Tibial artery (tissue), 4 donors: Measurements from ENCODE around the gene NBEAL1.
"Not testable (repeated sequence)": the region's sequence is repeated elsewhere in the genome, so short reads cannot be mapped to it uniquely, and the experiment has no call there.

Source experiments
- DNase-seq, 2 donors: peaks; one replicate each; pipeline ENCODE4 v3.0.0-alpha.2; 2019
- H3K27ac ChIP-seq, 2 donors: fragments of 200-600 bp; sonication (generic) in 1 of 2; 1 replicate in 1 of 2; 2 replicates in 1 of 2; pipeline ENCODE4 v1.5.1; 2018 to 2019; ENCODE audit warnings: mild to moderate bottlenecking in 1 of 2
- H3K27me3 ChIP-seq, 2 donors: fragments of 200-600 bp; sonication (generic) in 1 of 2; one replicate each; pipeline versions ENCODE4 v1.5.1 to v1.6.0; 2016 to 2019
- H3K36me3 ChIP-seq, 3 donors: fragments of 200-600 bp; sonication (generic) in 2 of 3; one replicate each; pipeline ENCODE4 v1.5.1; 2016 to 2019; ENCODE audit warnings: mild to moderate bottlenecking in 2 of 3
- H3K4me1 ChIP-seq, 4 donors: fragments of 200-600 bp; sonication (generic) in 2 of 4; 1 replicate in 3 of 4; 2 replicates in 1 of 4; pipeline ENCODE4 v1.5.1; 2016 to 2019
- H3K4me3 ChIP-seq, 2 donors: fragments of 200-600 bp; sonication (generic) in 1 of 2; 1 replicate in 1 of 2; 2 replicates in 1 of 2; pipeline ENCODE4 v1.5.1; 2018 to 2019; ENCODE audit warnings: mild to moderate bottlenecking in 2 of 2
- H3K9me3 ChIP-seq, 3 donors: fragments of 200-600 bp; sonication (generic) in 1 of 3; one replicate each; pipeline ENCODE4 v1.5.1; 2016 to 2019
- intact Hi-C: fragments of 100-400 bp; cut with DNase I; formaldehyde crosslinking; loops from one replicate; pipeline ENCODE4 v1.15.0; 2023; ENCODE audit warnings: low total_unique reads
- TF ChIP-seq, protein P1 (sequence below), 2 experiments: fragments of 200-600 bp in 1 of 2; fragments of 450-650 bp in 1 of 2; IDR thresholded peaks; one replicate each; pipeline ENCODE4 v1.5.1; 2017 to 2019; ENCODE audit warnings: antibody characterized with exemption in 2 of 2, mild to moderate bottlenecking in 1 of 2, moderate library complexity in 1 of 2

Gene NBEAL1

GRCh38 chr2:203059567-203060240, 45.0 kb downstream of the NBEAL1 start:
- intact Hi-C loops, result no loop called here
- Histone ChIP-seq H3K9me3 (no peaks in the 10 kb centered on the region), H3K27me3 (no peaks in the 10 kb centered on the region), H3K36me3 (peaks cover 52 to 77% (median 62%) of the 10 kb centered on the region in 3 donors), H3K27ac (no peak overlapping the region), H3K4me3 (no peak overlapping the region), H3K4me1 (peaks cover 0 to 13% (median 0%) of the 10 kb centered on the region in 4 donors)
- TF ChIP-seq, protein P1, sequence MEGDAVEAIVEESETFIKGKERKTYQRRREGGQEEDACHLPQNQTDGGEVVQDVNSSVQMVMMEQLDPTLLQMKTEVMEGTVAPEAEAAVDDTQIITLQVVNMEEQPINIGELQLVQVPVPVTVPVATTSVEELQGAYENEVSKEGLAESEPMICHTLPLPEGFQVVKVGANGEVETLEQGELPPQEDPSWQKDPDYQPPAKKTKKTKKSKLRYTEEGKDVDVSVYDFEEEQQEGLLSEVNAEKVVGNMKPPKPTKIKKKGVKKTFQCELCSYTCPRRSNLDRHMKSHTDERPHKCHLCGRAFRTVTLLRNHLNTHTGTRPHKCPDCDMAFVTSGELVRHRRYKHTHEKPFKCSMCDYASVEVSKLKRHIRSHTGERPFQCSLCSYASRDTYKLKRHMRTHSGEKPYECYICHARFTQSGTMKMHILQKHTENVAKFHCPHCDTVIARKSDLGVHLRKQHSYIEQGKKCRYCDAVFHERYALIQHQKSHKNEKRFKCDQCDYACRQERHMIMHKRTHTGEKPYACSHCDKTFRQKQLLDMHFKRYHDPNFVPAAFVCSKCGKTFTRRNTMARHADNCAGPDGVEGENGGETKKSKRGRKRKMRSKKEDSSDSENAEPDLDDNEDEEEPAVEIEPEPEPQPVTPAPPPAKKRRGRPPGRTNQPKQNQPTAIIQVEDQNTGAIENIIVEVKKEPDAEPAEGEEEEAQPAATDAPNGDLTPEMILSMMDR (IDR thresholded peaks at IDR 0.05), result no peak
- no peak for DNase-seq

DNA sequence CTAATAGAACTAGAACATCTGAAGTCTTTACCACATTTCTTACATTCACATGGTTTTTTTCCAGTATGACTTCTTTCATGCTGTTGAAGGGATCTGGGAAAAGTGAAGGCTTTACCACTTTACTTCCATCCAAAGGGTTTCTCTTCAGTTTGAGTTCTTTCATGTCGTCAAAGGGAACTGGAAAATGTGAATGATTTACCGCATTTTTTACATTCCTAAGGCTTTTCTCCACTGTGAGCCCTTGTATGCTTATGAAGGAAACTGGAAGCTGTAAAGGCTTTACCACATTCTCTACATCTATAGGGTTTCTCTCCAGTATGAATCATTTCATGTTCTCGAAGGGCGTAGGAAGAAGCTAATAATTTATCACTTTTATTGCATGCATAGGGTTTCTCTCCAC, 46.7 kb downstream of the NBEAL1 start:
- peaks cover 0 to 13% (median 0%) of the 10 kb centered on the region in 4 donors for H3K4me1 ChIP-seq
- intact Hi-C loops, result no loop called here
- no peaks in the 10 kb centered on the region for H3K9me3 ChIP-seq
- no peak for DNase-seq
- H3K27me3 ChIP-seq, result no peaks in the 10 kb centered on the region
- H3K36me3 ChIP-seq, result peaks cover 51 to 77% (median 73%) of the 10 kb centered on the region in 3 donors
- H3K4me3 ChIP-seq, result no peak overlapping the region
- TF ChIP-seq, protein P1 (IDR thresholded peaks at IDR 0.05), result no peak
- no peak overlapping the region for H3K27ac ChIP-seq

GRCh38 chr2:203062126-203062525, 47.5 kb downstream of the NBEAL1 start:
- Histone ChIP-seq H3K27ac (no peak overlapping the region), H3K4me1 (peaks cover 0 to 13% (median 0%) of the 10 kb centered on the region in 4 donors), H3K36me3 (peaks cover 47 to 77% (median 74%) of the 10 kb centered on the region in 3 donors), H3K4me3 (no peak overlapping the region), H3K27me3 (no peaks in the 10 kb centered on the region), H3K9me3 (no peaks in the 10 kb centered on the region)
- DNase-seq, result no peak
- TF ChIP-seq, protein P1 (IDR thresholded peaks at IDR 0.05), result no peak
- intact Hi-C loops, result no loop called here

DNA sequence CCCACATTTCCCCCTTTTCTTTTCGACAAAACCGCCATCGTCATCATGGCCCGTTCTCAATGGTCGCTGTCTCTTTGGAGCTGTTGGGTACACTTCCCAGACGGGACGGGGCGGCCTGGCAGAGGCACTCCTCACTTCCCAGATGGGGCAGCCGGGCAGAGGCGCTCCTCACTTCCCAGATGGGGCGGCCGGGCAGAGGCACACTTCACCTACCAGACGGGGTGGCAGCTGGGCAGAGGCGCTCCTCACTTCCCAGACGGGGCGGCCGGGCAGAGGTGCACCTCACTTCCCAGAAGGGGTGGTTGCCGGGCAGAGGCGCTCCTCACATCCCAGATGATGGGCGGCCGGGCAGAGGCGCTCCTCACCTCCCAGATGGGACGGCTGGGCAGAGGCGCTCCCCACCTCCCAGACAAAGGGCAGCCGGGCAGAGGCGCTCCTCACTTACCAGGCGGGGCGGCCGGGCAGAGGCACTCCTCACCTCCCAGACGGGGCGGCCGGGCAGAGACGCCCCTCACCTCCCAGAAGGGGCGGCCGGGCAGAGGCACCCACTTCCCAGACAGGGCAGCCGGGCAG, 51.9 kb downstream of the NBEAL1 start:
- intact Hi-C loops, H3K4me1 ChIP-seq, H3K9me3 ChIP-seq, H3K27ac ChIP-seq, H3K27me3 ChIP-seq, H3K4me3 ChIP-seq, DNase-seq: not testable (repeated sequence)
- peaks cover 41 to 82% (median 73%) of the 10 kb centered on the region in 3 donors for H3K36me3 ChIP-seq

DNA sequence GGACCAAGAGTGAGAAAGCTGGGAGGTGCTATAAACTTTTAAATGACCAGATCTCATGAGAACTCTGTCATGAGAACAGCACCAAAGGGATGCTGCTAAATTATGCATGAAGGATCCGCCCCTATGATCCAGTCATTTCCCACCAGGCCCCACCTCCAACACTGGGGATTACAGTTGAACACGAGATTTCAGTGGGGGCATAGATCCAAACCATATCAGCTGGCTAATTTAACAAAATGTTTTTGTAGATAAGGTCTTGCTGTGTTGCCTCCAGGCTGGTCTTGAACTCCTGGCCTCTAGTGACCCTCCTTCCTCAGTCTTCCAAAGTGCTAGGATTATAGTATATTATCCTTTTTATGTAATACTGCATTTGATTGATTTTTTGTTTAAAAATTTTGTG, 56.0 kb downstream of the NBEAL1 start:
- H3K27me3 ChIP-seq, result no peaks in the 10 kb centered on the region
- TF ChIP-seq, protein P1 (IDR thresholded peaks at IDR 0.05), result no peak
- intact Hi-C loops, result no loop called here
- H3K4me1 ChIP-seq, result no peaks in the 10 kb centered on the region
- no peak for DNase-seq
- peaks cover 46 to 72% (median 63%) of the 10 kb centered on the region in 3 donors for H3K36me3 ChIP-seq
- peaks cover 0 to 3% (median 0%) of the 10 kb centered on the region in 3 donors for H3K9me3 ChIP-seq
- H3K4me3 ChIP-seq, result no peak overlapping the region
- no peak overlapping the region for H3K27ac ChIP-seq

GRCh38 chr2:203071148-203071547, 56.5 kb downstream of the NBEAL1 start:
- Histone ChIP-seq H3K27me3 (no peaks in the 10 kb centered on the region), H3K27ac (no peak overlapping the region), H3K9me3 (peaks cover 0 to 3% (median 0%) of the 10 kb centered on the region in 3 donors), H3K36me3 (peaks cover 46 to 67% (median 63%) of the 10 kb centered on the region in 3 donors), H3K4me1 (no peaks in the 10 kb centered on the region), H3K4me3 (no peak overlapping the region)
- intact Hi-C loops, result no loop called here
- TF ChIP-seq, protein P1 (IDR thresholded peaks at IDR 0.05), result no peak
- no peak for DNase-seq
